ENCODE data around the gene HSPA9. TPM values are rescaled to one million over a fixed set of nuclear protein-coding genes. Genes with fewer than 3 reads are reported as not detected.

HSPA9 gene
- total RNA-seq, 1 experiment from 2014 or later, result 424 TPM

DNA sequence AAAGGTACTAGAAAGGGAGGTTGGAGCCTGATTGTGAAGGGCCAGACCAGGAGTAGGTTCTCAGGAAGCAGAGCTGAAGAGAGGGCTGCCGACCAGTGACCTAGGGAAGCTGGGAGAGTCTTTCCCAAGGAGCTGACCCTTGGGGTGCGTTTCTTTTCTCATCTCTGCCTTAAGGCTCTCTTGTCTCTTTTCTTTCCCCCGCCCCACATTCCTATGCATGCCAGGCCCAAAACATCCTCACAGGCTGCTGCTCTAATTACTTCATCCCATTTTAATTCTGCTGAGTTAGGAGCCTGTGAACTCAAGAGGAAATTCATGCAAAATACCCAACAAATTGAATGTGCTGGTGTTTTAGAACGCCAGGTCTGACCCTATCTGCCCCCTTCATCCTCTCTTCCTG is 46.9 kb upstream of the HSPA9 start:
- ChIA-PET CTCF (no interaction called here), POLR2A (no interaction called here)
- no peaks in the 10 kb centered on the region for H3K4me1 ChIP-seq (ENCODE audit: control insufficient read depth, insufficient read depth, low read length)
- no peak overlapping the region for H3K4me3 ChIP-seq (ENCODE audit: low read depth in 2 of 2, low read length in 2 of 2)
- ATAC-seq, result no peak
- no peaks in the 10 kb centered on the region for H3K9me3 ChIP-seq (ENCODE audit: control insufficient read depth, insufficient read depth, low read depth, low read length)
- no peak overlapping the region for H3K27ac ChIP-seq (ENCODE audit: low read length)
- TF ChIP-seq, protein P1, sequence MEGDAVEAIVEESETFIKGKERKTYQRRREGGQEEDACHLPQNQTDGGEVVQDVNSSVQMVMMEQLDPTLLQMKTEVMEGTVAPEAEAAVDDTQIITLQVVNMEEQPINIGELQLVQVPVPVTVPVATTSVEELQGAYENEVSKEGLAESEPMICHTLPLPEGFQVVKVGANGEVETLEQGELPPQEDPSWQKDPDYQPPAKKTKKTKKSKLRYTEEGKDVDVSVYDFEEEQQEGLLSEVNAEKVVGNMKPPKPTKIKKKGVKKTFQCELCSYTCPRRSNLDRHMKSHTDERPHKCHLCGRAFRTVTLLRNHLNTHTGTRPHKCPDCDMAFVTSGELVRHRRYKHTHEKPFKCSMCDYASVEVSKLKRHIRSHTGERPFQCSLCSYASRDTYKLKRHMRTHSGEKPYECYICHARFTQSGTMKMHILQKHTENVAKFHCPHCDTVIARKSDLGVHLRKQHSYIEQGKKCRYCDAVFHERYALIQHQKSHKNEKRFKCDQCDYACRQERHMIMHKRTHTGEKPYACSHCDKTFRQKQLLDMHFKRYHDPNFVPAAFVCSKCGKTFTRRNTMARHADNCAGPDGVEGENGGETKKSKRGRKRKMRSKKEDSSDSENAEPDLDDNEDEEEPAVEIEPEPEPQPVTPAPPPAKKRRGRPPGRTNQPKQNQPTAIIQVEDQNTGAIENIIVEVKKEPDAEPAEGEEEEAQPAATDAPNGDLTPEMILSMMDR (IDR thresholded peaks at IDR 0.05), result no peak
- TF ChIP-seq TCF7L2 (IDR thresholded peaks at IDR 0.05; ENCODE audit: low read depth, low read length) (no peak), SIN3A (IDR thresholded peaks at IDR 0.05; ENCODE audit: borderline replicate concordance, insufficient read depth, low read depth, low read length) (no peak), POLR2AphosphoS5 (IDR thresholded peaks at IDR 0.05; ENCODE audit: low read depth, low read length) (no peak)
- TF ChIP-seq, protein P2, sequence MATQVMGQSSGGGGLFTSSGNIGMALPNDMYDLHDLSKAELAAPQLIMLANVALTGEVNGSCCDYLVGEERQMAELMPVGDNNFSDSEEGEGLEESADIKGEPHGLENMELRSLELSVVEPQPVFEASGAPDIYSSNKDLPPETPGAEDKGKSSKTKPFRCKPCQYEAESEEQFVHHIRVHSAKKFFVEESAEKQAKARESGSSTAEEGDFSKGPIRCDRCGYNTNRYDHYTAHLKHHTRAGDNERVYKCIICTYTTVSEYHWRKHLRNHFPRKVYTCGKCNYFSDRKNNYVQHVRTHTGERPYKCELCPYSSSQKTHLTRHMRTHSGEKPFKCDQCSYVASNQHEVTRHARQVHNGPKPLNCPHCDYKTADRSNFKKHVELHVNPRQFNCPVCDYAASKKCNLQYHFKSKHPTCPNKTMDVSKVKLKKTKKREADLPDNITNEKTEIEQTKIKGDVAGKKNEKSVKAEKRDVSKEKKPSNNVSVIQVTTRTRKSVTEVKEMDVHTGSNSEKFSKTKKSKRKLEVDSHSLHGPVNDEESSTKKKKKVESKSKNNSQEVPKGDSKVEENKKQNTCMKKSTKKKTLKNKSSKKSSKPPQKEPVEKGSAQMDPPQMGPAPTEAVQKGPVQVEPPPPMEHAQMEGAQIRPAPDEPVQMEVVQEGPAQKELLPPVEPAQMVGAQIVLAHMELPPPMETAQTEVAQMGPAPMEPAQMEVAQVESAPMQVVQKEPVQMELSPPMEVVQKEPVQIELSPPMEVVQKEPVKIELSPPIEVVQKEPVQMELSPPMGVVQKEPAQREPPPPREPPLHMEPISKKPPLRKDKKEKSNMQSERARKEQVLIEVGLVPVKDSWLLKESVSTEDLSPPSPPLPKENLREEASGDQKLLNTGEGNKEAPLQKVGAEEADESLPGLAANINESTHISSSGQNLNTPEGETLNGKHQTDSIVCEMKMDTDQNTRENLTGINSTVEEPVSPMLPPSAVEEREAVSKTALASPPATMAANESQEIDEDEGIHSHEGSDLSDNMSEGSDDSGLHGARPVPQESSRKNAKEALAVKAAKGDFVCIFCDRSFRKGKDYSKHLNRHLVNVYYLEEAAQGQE (IDR thresholded peaks at IDR 0.05; ENCODE audit: insufficient read depth in 1 of 2, low read depth in 2 of 2, low read length in 1 of 2), result no peak
- in situ Hi-C loops (cut with HindIII; ENCODE audit: low pct_unique_long_range_greater_than_20kb, low sequenced_read_pairs), result no loop called here
- intact Hi-C loops (cut with micrococcal nuclease; ENCODE audit: unreplicated experiment), result no loop called here
- no TSS peak for BruUV-seq (replicated peaks)
- no peaks in the 10 kb centered on the region for H3K27me3 ChIP-seq (ENCODE audit: control insufficient read depth, insufficient read depth, low read length)
- H3K36me3 ChIP-seq (ENCODE audit: control insufficient read depth, insufficient read depth, low read length), result no peaks in the 10 kb centered on the region
- no peak for DNase-seq (ENCODE audit: low read depth, low spot score)

DNA sequence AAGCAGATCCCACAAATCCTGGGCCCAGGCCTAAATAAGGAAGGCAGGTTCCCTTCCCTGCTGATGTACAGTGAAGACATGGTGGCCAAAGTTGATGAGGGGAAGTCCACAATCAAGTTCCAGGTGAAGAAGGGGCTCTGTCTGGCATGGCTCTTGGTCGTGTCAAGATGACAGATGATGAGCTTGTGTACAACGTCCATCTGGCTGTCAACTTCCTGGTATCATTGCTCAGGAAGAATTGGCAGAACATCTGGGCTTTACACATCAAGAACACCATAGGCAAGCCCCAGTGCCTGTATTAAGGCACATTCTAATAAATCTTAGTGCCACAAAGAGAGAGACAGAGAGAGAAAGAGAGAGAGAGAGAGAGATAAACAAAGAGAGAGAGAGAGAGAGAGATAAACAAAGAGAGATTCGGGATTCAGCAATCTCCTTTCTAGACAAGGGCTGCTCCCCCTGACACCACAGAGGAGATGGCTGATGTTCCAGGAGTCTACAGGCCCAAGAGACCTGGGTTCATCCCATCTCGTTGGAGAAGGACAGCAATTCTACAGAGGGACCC is 45.5 kb upstream of the HSPA9 start:
- ATAC-seq, result no peak
- TF ChIP-seq, protein P2 (IDR thresholded peaks at IDR 0.05; ENCODE audit: insufficient read depth in 1 of 2, low read depth in 2 of 2, low read length in 1 of 2), result no peak
- TF ChIP-seq, protein P1 (IDR thresholded peaks at IDR 0.05), result no peak
- TF ChIP-seq POLR2AphosphoS5 (IDR thresholded peaks at IDR 0.05; ENCODE audit: low read depth, low read length), result no peak
- TF ChIP-seq TCF7L2 (IDR thresholded peaks at IDR 0.05; ENCODE audit: low read depth, low read length), result no peak
- no peak for TF ChIP-seq SIN3A (IDR thresholded peaks at IDR 0.05; ENCODE audit: borderline replicate concordance, insufficient read depth, low read depth, low read length)
- H3K27ac ChIP-seq (ENCODE audit: low read length), result no peak overlapping the region
- no peak overlapping the region for H3K4me3 ChIP-seq (ENCODE audit: low read depth in 2 of 2, low read length in 2 of 2)
- ChIA-PET CTCF (no interaction called here), POLR2A (no interaction called here)
- no peaks in the 10 kb centered on the region for H3K27me3 ChIP-seq (ENCODE audit: control insufficient read depth, insufficient read depth, low read length)
- no peaks in the 10 kb centered on the region for H3K4me1 ChIP-seq (ENCODE audit: control insufficient read depth, insufficient read depth, low read length)
- H3K36me3 ChIP-seq (ENCODE audit: control insufficient read depth, insufficient read depth, low read length), result no peaks in the 10 kb centered on the region
- no peaks in the 10 kb centered on the region for H3K9me3 ChIP-seq (ENCODE audit: control insufficient read depth, insufficient read depth, low read depth, low read length)
- no TSS peak for BruUV-seq (replicated peaks)
- intact Hi-C loops (cut with micrococcal nuclease; ENCODE audit: unreplicated experiment) (no loop called here), in situ Hi-C loops (cut with HindIII; ENCODE audit: low pct_unique_long_range_greater_than_20kb, low sequenced_read_pairs) (no loop called here)
- DNase-seq (ENCODE audit: low read depth, low spot score), result no peak
